ENCODE data around the gene C1orf115. TPM values are rescaled to one million over a fixed set of nuclear protein-coding genes. Genes with fewer than 3 reads are reported as not detected.

C1orf115 gene
- total and polyA plus RNA-seq, 4 donors: 13.3 to 19.0 (median 18.5) TPM

- peak in 1 of 3 donors; percentile 10 for DNase-seq
- peak overlapping the region in 1 of 2 donors; percentile 42 for H3K27ac ChIP-seq (ENCODE audit: low read depth in 1 of 2, low read length in 1 of 2)
These were observed 1.0 kb downstream of the C1orf115 start for GRCh38 chr1:220691053-220691684.

GRCh38 chr1:220692436-220693228, 2.5 kb downstream of the C1orf115 start:
- no peak for TF ChIP-seq CTCF (IDR thresholded peaks at IDR 0.05; ENCODE audit: control extremely low read depth, extremely low read depth)
- no peak overlapping the region for H3K4me3 ChIP-seq

More at GRCh38 chr1:220691053-220691684, 1.0 kb downstream of the C1orf115 start:
- no peak for TF ChIP-seq CTCF (IDR thresholded peaks at IDR 0.05; ENCODE audit: control extremely low read depth, extremely low read depth)
- Histone ChIP-seq H3K9ac (ENCODE audit: insufficient read depth in 1 of 2, low read length in 2 of 2) (peak overlapping the region in 1 of 2 donors; percentile 51), H3K36me3 (ENCODE audit: control insufficient read depth in 4 of 4, insufficient read depth in 4 of 4, low read length in 4 of 4) (no peaks in the 10 kb centered on the region), H3K4me1 (ENCODE audit: control insufficient read depth in 5 of 5, insufficient read depth in 5 of 5, low read length in 5 of 5) (peaks cover 0 to 11% (median 0%) of the 10 kb centered on the region in 5 donors), H3K27me3 (ENCODE audit: control insufficient read depth in 3 of 3, insufficient read depth in 3 of 3, low read length in 2 of 3) (peaks cover 0 to 15% (median 0%) of the 10 kb centered on the region in 3 donors), H3K4me3 (peak overlapping the region; percentile 87), H3K9me3 (ENCODE audit: control insufficient read depth in 4 of 4, insufficient read depth in 3 of 4, low read length in 3 of 4) (no peaks in the 10 kb centered on the region)
- 62 to 72% methylated on average over 14 of the region's 14 CpGs for WGBS, 2 donors
- no peak for ATAC-seq (ENCODE audit: insufficient read depth, low FRiP score)

GRCh38 chr1:220694866-220695382, 4.8 kb downstream of the C1orf115 start:
- ATAC-seq (ENCODE audit: insufficient read depth, low FRiP score): no peak
- 96 to 99% methylated on average over 8 of the region's 8 CpGs for WGBS, 2 donors
- no peak overlapping the region for H3K4me3 ChIP-seq
- no peaks in the 10 kb centered on the region for H3K9me3 ChIP-seq (ENCODE audit: control insufficient read depth in 4 of 4, insufficient read depth in 3 of 4, low read length in 3 of 4)
- peaks cover 0 to 11% (median 0%) of the 10 kb centered on the region in 3 donors for H3K27me3 ChIP-seq (ENCODE audit: control insufficient read depth in 3 of 3, insufficient read depth in 3 of 3, low read length in 2 of 3)
- no peak overlapping the region for H3K27ac ChIP-seq (ENCODE audit: low read depth in 1 of 2, low read length in 1 of 2)
- TF ChIP-seq CTCF (IDR thresholded peaks at IDR 0.05; ENCODE audit: control extremely low read depth, extremely low read depth): no peak
- H3K9ac ChIP-seq (ENCODE audit: insufficient read depth in 1 of 2, low read length in 2 of 2): no peak overlapping the region
- H3K4me1 ChIP-seq (ENCODE audit: control insufficient read depth in 5 of 5, insufficient read depth in 5 of 5, low read length in 5 of 5): peaks cover 0 to 5% (median 0%) of the 10 kb centered on the region in 5 donors
- H3K36me3 ChIP-seq (ENCODE audit: control insufficient read depth in 4 of 4, insufficient read depth in 4 of 4, low read length in 4 of 4): peaks cover 0 to 4% (median 1%) of the 10 kb centered on the region in 4 donors
- no peak for DNase-seq

More at GRCh38 chr1:220692436-220693228, 2.5 kb downstream of the C1orf115 start:
- peaks cover 0 to 4% (median under 1%) of the 10 kb centered on the region in 4 donors for H3K36me3 ChIP-seq (ENCODE audit: control insufficient read depth in 4 of 4, insufficient read depth in 4 of 4, low read length in 4 of 4)
- no peak overlapping the region for H3K27ac ChIP-seq (ENCODE audit: low read depth in 1 of 2, low read length in 1 of 2)
- H3K27me3 ChIP-seq (ENCODE audit: control insufficient read depth in 3 of 3, insufficient read depth in 3 of 3, low read length in 2 of 3): peaks cover 0 to 15% (median 0%) of the 10 kb centered on the region in 3 donors
- ATAC-seq (ENCODE audit: insufficient read depth, low FRiP score) (no peak), DNase-seq (peak in 1 of 3 donors; percentile 15)
- no peaks in the 10 kb centered on the region for H3K9me3 ChIP-seq (ENCODE audit: control insufficient read depth in 4 of 4, insufficient read depth in 3 of 4, low read length in 3 of 4)
- no peak overlapping the region for H3K9ac ChIP-seq (ENCODE audit: insufficient read depth in 1 of 2, low read length in 2 of 2)
- peaks cover 0 to 11% (median 0%) of the 10 kb centered on the region in 5 donors for H3K4me1 ChIP-seq (ENCODE audit: control insufficient read depth in 5 of 5, insufficient read depth in 5 of 5, low read length in 5 of 5)
- 88 to 91% methylated on average over 8 of the region's 8 CpGs for WGBS, 2 donors

Measured in lung (tissue), 12 donors.